Right forelimb (tissue), 1 donor: ENCODE measurements around the gene VEPH1.
"Not testable (repeated sequence)": the region's sequence is repeated elsewhere in the genome, so short reads cannot be mapped to it uniquely, and the experiment has no call there.

ENCODE experiments used
- DNase-seq: peaks from one replicate; pipeline ENCODE4 v3.0.0-alpha.2; 2018

VEPH1 gene

DNA sequence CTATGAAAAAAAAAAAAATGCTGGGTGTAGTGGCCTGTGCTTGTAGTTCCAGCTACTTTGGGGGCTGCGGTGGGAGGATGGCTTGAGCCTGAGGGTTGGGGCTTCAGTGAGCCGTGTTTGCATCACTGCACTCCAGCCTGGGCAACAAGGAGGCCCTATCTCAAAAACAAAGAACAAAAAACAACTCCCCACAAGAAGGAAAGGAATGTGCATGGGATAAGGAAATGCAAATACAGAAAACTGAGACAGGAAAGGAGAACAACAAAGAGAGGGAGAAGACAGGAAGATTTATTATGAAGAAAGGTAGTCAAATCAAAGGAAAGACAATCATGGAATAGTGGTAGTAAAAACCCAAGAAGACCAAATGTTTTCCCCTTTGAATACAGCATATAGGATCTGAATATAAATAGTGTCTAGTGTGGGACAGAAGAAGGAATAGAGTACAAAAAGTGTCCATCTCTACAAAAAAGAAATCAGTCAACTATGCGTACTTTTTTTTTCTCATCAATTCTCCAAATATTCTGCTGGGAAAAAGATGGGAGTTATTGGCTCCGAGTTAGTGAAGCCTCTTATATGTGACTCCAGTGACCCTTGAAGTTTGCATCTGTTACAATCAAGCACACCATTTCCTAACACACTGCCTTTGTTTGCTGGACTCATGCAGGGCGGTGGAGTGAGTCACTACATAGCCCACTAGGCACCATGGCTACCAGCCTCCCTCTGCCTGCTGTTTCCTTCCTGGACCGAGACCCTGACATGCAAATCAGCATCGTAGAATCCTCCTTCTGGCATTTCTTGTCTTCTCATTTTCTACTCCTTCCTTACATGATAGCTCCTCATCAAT is 167.8 kb downstream of the VEPH1 start:
- no peak for DNase-seq

DNA sequence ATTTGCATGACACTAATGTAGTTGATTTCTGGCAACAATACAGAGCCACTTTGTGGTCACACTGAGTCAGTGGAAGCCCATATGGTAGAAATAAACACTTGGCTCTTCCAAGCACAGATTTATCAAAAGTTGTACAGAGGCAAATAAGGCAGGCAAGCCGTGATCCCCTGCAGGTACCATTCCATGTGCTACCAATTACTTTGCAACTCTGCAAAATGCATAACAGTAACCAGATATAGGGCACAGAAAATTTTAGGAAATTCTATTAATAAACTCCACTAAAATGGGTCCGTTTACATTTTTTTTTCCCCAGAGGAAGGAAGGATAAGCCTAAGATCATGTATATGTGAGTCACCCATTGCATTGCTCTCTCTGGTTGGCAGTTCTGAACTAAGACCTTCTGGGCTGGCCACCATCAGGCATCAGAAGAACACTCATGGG is 169.6 kb downstream of the VEPH1 start:
- DNase-seq, result no peak

DNA sequence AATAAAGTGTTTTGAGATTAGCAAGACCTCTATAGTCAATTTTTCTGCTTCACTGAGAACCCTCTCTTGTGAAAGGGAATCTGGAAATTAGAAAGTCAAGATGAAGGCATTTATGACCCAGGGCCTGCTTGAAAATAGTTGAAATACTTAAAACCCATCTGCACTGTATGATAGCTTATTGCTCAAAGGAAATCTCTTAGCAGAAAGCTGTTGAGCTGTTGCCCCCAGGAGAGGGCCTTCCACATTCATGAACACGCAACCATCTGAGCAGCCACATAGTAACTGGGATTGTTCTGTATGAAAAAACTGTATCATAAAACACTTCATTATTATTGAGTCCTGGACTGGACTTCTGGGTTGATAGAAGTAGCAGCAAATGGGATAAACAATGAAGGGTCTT is 173.0 kb downstream of the VEPH1 start:
- no peak for DNase-seq

DNA sequence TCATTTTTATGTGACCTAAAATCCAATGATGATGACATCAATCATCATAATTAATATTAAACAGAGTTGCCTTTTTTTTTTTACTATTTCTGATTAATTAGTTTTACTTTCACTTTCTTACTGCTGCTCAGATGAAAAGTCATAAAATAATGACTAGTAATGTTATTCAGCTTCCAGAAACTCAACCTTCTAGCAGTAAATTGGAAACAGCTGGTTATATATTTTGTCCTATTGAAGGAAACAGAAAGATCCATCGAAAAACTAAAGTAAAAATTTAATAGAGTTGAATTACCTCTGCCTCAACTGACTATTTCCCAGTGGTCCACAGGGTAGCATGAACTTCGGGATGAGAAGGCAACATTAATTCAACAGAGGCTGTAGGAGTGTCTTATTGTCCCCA is 173.7 kb downstream of the VEPH1 start:
- DNase-seq, result no peak

DNA sequence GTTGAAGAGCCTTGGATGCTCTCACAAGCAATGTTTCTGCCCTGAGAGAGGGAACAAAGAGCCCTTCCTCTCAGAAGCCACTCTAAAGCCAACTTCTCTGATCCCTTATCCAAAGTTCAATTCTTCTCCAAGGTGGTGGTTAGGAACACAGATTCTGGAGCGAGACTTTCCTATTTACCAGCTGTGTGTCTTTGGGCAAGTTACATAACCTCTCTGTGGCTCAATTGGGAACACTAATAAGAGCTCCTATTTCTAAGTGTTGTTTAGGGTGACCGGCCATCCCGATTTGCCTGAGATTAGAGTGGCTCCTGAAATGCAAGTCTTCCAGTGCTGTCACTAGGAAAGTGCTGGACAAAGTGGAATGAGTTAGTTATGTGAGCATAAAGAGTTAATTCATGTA is 175.4 kb downstream of the VEPH1 start:
- DNase-seq, result no peak

DNA sequence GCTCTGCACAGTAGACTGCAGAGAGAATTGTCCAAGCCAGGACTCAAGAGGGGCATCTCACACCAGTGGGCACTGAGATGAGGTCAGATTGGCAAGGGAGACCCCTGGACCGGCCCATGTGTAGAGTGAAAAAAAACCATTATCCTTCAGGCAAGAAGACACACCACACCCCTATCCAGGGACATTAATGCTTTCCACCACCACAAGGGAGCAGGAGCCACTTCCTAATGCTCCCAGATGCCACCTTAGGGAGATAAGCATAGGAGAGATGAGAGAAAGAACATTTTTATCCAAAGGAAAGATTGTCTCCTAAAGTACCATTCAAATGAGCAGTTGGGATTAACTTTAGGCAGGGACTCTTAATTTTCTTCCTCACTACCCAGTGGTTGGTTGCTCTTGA is 176.2 kb downstream of the VEPH1 start:
- no peak for DNase-seq

DNA sequence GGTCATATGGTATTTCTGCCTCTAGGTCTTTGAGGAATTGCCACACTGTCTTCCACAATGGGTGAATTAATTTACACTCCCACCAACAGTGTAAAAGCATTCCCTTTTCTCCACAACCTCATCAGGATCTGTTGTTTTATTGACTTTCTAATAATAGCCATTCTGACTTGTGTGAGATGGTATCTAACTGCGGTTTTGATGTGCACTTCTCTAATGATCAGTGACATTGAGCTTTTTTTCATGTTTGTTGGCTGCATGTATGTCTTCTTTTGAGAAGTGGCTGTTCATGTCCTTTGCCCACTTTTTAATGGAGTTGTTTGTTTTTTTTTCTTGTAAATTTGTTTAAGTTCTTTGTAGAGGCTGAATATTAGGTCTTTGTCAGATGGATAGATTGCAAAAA is 178.3 kb downstream of the VEPH1 start:
- DNase-seq, result not testable (repeated sequence)

DNA sequence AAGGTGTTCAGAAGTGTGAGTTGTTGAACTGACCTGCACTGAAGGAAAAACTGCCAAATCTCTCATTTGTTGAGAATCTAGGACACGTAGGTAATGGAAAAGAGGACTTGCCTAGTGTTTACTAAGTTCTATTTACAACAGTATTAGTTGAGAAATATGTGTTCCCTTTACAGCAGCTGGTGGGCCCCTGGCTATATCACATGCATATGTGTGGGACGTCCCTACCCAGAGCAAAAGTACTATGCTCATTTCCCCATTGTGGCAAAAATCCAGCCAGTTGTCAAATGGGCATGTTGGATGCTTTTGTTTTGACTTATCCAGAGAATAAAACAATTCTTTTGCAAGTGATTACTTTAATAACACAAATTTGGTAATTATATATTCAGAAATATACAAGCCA is 179.9 kb downstream of the VEPH1 start:
- no peak for DNase-seq

DNA sequence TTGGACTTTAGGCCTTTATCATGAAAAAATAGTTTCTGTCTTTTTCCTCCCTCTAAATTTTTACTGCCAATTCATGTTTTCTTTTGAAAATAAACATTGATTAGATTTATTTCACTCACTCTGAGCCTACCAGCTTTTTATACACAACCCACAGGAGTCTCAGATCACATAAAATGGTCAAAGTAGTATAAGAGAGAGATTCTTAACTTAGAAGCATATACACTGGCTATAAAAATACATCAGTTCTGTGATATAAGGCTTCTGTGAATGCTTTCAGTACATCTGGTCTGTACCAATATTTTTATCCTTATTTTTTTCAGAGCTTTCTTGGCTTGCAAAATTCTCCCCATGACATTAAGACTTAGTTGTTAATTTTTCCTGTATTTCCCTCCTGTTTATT is 183.5 kb downstream of the VEPH1 start:
- no peak for DNase-seq

DNA sequence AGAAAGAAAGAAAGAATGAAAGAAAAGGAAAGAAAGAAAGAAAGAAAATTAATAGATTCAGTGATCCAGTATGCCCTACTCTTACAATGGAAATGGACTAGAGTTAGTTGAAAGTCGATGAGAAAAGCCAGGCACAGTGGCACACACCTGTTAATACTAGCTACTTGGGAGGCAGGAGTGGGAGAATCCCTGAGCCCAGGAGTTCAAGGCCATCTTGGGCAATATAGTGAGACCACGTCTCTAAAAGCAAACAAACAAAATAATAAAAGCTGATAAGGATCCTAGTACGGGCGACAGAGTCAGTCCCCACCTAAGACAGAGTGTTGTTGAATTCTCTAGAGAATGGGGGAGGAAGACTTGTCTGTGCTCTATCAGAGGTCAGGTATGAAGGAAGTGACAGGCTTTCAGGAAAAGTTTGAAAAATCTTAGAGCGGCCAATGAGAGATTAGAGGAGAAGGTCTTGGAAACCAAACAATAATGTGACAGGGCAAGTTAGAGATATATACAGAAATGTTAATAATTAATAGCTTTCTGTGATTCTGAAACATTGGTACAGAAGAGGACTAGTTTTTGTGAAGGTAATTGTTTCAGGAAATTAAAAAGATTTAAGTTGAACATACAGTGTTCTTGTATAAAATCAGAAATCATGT is 184.5 kb downstream of the VEPH1 start:
- DNase-seq, result no peak

DNA sequence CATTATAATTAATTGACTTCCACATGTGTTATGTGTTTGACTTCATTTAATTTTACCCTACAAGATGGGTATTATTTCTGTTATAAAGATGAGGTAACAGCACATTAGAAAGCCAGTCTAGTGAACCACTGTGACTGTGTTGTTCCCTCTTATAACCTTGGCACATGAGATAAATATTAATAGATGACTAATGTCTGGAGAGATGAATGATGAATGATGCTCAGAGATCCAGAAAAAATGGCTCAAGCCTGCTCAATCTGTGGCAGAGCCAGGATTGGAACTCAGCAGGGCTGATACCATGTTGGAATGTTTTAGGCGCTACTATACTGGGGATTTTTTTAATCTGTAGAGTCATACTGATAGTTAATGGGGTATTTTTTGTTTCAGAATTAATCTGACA is 185.3 kb downstream of the VEPH1 start:
- DNase-seq, result no peak

DNA sequence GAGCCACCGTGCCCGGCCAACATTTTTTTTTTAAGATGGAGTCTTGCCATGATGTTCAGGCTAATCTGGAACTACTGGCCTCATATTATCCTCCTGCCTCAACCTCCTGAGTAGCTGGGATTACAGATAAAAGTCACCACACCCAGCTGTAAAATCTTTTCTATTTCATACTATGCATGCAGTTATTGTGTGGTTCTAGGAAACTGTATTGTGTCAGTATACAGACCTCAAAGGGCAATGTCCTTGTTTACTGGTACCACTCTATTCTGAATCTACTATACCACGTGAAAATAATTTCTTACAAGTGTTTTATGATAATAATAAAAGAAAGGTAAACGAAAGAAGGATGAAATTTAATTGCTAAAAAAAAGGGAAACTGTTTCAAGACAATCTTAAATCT is 190.0 kb downstream of the VEPH1 start:
- DNase-seq, result no peak

DNA sequence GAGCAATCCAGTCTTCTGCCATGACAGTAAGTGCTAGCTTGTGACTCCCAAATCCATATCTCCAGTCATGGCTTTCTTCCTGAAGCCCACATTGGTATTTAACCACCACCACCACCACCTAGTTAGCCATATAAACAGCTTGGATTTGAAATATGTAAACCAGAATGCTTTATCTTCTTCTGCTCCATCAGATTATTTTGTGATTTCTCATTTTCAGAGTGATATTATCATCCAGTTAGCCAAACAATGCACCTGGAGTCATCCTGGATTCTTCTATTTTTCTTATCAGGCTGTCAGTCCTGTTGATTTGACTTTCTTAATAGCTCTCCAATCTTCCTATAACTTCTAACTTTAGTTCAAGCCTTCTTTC is 190.9 kb downstream of the VEPH1 start:
- DNase-seq, result no peak

DNA sequence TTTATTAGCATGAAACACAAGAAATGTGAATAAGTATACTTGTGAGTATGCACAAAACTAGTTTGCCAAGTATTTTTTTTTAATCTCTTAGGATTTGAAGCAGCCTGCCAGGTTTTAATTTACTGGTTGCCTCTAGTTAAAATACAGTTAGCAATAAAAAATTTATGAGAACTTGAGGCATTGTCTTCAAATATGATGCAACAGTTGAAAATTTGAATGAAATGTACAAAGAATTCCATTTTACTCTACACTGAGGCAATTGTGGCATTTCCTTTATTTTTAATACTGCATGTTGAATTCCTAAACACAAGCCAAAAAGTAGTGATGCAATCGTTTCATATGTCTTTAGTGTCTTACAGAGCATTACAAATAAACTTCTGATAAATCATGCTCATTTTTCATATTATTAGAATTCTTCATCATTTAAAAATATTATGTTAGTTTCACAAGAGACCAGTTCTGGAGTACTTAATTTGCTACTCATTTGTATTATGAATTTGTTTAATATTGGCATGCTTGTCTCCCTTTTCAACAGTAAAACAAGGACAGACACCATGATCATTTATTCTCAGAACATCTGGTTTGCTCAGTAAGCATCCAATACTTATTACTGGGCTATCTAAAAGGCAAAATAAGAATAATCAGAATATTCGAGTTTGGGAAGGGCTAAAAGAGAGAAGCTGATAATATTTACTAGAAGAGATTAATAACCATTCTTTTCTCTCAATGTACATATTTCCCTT is 191.4 kb downstream of the VEPH1 start:
- DNase-seq, result no peak

DNA sequence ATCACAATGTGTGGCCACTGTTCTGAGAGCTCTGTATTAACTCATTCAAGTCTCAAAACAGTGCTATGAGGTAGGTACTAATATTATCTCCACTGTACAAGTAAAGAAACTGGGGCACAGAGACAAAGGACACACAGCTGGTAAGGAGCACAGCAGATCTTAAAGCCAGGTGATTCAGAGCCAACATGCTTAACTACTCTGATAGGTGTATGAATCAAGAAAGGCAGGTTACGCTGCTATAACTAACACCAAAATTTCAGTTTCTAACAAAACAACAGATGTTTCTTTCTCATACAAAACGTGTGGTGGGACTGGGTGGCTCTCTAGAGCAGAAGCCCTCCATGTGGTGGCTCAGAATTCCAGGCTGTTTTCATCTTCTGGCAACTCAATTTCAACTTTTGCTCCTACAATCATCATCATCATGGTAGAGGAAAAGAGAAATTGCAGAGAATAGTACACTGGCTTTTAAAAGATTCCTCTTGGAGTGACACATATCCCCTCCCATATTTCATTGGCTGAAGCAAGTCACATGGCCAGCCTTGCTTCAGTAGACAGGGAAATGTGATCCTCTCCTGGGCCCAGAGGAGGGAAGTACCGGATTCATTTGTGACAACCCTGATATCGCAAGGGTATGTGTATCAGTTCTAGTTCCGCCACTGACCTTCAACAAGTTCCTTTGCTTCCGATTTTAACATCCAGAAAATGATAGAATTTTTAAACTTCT is 192.7 kb downstream of the VEPH1 start:
- no peak for DNase-seq

DNA sequence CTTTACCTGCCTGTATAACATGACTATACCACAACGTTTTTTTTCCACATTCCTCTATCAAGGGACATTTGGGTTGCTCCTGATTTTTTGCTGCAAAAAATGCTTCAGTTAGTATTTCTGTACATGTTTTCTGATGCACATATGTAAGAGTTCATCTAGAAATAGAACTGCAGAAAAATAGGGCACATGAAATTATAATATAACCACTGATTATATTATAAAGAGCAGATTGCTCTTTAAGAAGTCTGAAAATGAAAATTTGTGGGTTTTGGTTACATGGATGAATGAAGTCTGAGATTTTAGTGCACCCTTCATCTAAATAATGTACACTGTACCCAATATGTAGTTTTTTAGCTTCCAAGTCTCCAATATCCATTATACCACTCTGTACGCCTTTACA is 196.7 kb downstream of the VEPH1 start:
- no peak for DNase-seq

DNA sequence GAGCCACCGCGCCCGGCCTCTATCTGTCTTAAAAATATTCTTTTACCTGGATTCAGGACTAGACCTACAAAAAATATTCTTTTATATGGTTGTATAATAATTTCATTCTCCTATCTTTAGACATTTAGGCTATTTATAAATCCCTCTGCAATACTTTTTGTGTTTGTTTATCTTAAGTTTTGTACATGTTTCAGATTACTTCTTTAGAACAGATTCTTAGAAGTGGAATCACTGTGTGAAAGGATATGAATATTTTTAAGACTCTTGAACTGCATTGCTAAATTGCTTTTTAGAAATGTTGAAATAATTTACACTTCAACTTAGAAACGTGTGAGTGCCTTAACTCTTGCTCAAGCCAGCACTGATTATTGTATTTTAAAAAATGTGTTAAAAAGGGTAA is 197.8 kb downstream of the VEPH1 start:
- no peak for DNase-seq

DNA sequence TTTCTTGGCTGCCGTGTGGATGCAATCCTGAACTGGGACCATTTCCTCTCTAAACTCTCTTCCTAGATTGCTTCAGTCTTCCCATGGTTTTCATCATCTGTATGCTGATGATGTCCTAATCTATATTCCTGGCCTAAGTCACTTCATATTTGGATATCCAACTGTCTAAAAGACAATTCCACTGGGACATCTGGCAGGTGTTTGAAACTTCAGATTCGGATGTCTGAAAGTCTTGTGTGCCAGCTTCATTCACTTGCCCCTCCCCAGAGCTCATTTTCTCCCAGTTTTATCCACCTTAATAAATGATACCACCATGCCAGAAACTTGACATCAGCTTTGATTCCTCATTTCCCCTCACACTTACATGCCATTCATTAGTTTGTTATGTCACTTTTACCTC is 201.5 kb downstream of the VEPH1 start:
- no peak for DNase-seq

DNA sequence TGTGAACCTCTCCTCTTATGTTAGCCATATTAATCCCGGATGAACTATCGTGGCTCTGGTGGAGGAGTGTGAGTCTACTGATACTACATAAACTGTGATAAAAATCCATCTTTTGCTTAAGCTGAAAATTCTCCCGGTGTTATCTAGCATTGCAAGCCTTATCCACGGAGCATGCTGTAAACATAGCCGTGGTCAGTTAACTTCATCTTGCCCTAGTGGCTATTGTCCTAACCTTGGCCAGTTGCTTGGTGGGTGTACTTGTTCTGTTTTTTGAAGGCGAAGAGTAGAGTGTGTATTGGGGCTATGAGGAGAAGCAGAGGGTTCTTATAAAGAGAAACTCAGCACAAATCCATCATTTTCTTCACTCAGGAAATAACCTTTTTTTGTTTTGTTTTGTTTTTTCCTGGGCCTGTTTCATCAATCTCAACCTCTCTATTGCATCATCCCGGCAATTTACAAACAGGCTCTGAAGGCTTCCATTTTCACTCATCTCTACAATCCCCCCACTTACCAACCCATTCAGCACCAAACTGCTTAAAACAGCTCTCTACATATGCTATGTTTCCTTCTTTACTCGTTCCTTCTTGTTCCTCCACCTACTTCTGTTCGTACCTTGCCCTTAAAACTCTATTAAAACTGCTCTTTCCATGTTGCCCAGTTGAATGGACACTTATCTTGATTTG is 202.1 kb downstream of the VEPH1 start:
- no peak for DNase-seq

DNA sequence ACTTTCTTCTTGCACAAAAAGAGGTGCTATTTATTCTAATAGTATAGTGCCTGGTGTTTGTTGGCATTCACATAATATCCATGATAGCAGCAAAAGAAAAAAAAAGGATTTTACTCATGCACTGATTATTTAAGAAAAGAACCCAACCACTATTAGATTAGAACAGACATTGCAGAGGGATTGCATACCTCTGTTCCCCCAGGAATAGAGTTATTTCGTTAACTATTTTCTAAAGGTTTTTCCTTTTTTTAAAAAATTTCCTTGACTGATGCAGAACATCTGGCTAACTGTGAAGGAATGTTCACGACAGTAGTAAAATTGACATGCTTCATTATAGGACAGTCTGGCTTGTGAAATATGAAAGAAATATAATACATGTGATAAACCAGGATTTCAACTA is 203.1 kb downstream of the VEPH1 start:
- DNase-seq, result no peak

DNA sequence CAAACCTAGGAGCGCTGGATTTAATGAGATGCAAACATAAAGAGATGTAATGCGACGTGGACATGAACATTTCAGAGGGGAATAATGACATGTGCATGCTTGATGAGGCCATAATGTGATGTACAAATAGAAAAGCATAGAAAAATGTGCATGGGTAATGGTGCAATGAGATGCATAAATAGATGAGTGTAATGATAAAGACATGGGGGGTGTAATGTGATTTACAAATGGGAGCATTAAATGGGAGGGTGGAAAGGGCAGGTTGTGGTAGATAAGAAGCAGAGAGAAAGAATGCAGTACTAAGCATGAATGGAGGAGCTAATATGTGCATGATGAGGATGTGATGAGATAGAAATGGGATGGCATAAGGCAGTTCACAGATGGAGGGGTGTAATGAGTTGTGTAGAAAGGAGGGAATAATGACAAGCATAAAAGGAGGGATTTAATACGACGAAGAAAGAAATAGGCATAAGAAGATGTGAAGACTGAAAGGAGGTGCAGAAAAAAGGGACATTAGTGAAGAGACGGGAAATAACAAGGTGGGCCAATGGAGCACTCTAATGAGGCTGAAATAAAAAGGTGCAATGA is 205.8 kb downstream of the VEPH1 start:
- no peak for DNase-seq

DNA sequence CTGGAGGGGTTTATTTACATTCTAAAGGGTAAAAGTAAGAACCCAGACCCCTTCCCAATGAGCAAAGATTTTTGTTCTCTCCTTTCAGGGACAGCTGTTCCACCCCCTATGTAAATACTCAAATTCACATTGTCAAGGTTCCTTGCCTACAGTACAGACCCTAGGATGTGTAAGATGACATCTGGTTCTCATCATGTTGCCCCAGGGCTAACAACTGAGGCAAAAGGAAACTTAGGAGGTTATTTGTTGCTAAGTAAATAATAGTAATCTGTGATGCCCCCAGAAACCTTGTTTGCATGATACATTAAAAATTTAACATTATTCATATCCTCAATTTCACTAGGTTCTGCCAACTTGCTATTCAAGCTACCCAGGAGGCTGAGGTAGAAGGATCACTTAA is 208.3 kb downstream of the VEPH1 start:
- no peak for DNase-seq
